H1 (cell line): ENCODE measurements around the gene USP20. TPM values are rescaled to one million over a fixed set of nuclear protein-coding genes. Genes with fewer than 3 reads are reported as not detected.

ENCODE experiments used
- CTCF ChIA-PET: fragments of 300-600 bp; sonication (Branson Sonifier 250); formaldehyde crosslinking; loops from one replicate; lab custom pipeline; 2021; ENCODE audit not compliant: partially characterized antibody; lab: Charles Lee
- POLR2A ChIA-PET: fragments of 300-600 bp; sonication (Branson Sonifier 250); formaldehyde crosslinking; loops from one replicate; lab custom pipeline; 2021; ENCODE audit warnings: inconsistent platforms; ENCODE audit not compliant: partially characterized antibody; lab: Charles Lee
- DNase-seq, 2 experiments: peaks; one replicate each; pipeline versions ENCODE4 v3.0.0 to v3.0.0-alpha.2; 2010 to 2022; ENCODE audit warnings: low spot score in 2 of 2, low read depth in 1 of 2, mixed read lengths in 1 of 2
- FAIRE-seq: peaks from 2 replicates; lab custom pipeline; 2011; peaks lifted over from hg19 to GRCh38; lab: Jason Lieb, UNC
- H2AFZ ChIP-seq: 2 replicates; pipeline ENCODE4 v1.8.1; 2012; ENCODE audit warnings: low read length, inconsistent platforms
- H2AK5ac ChIP-seq: 2 replicates; pipeline ENCODE4 v1.6.1; 2013; ENCODE audit warnings: low read depth, low read length
- H2BK120ac ChIP-seq: replicated peaks from 2 replicates; pipeline ENCODE3; 2013; ENCODE audit warnings: low read depth, low read length, inconsistent platforms
- H2BK12ac ChIP-seq: 2 replicates; pipeline ENCODE4 v1.6.1; 2013; ENCODE audit warnings: low read depth, low read length
- H2BK15ac ChIP-seq: 2 replicates; pipeline ENCODE4 v1.6.1; 2013; ENCODE audit warnings: low read length
- H2BK20ac ChIP-seq: 2 replicates; pipeline ENCODE4 v1.6.1; 2013; ENCODE audit warnings: low read length
- H2BK5ac ChIP-seq: 2 replicates; pipeline ENCODE4 v1.6.1; 2013; ENCODE audit warnings: low read depth, low read length
- H3K14ac ChIP-seq: 2 replicates; pipeline ENCODE4 v1.6.1; 2013; ENCODE audit warnings: inconsistent platforms; ENCODE audit not compliant: insufficient read length
- H3K18ac ChIP-seq: 2 replicates; pipeline ENCODE4 v1.6.1; 2013; ENCODE audit warnings: low read length; ENCODE audit errors: extremely low read depth
- H3K23ac ChIP-seq: 2 replicates; pipeline ENCODE4 v1.6.1; 2013; ENCODE audit warnings: inconsistent platforms; ENCODE audit not compliant: insufficient read length
- H3K23me2 ChIP-seq: 2 replicates; pipeline ENCODE4 v1.6.1; 2013; ENCODE audit warnings: low read depth, low read length
- H3K27ac ChIP-seq: 2 replicates; pipeline ENCODE4 v1.6.1; 2011; ENCODE audit warnings: low read depth, low read length, inconsistent platforms
- H3K27me3 ChIP-seq, 4 experiments: replicated peaks in 1 of 4; 1 replicate in 1 of 4; 2 replicates in 3 of 4; pipeline versions ENCODE4 v1.6.1 to v1.8.1; 2011 to 2013; ENCODE audit warnings: low read length in 3 of 4, mild to moderate bottlenecking in 3 of 4, inconsistent platforms in 2 of 4, mixed read lengths in 2 of 4, moderate library complexity in 1 of 4; ENCODE audit not compliant: control insufficient read depth in 3 of 4, insufficient read depth in 3 of 4; ENCODE audit errors: extremely low read depth in 1 of 4
- H3K36me3 ChIP-seq, 4 experiments: 2 replicates each; pipeline versions ENCODE4 v1.6.1 to v1.8.1; 2011 to 2013; ENCODE audit warnings: mild to moderate bottlenecking in 4 of 4, low read length in 3 of 4, moderate library complexity in 2 of 4, control low read depth in 1 of 4, inconsistent platforms in 1 of 4; ENCODE audit not compliant: insufficient read depth in 4 of 4, control insufficient read depth in 2 of 4
- H3K4ac ChIP-seq: replicated peaks from 2 replicates; pipeline ENCODE3; 2013; ENCODE audit warnings: low read length, low read depth, mixed read lengths, inconsistent platforms; ENCODE audit not compliant: insufficient read length
- H3K4me1 ChIP-seq, 4 experiments: replicated peaks in 1 of 4; 1 replicate in 1 of 4; 2 replicates in 3 of 4; pipeline versions ENCODE4 v1.6.1 to v1.8.1; 2011 to 2013; ENCODE audit warnings: low read length in 3 of 4, inconsistent platforms in 2 of 4, mixed read lengths in 1 of 4; ENCODE audit not compliant: insufficient read depth in 4 of 4, control insufficient read depth in 3 of 4
- H3K4me2 ChIP-seq, 2 experiments: 2 replicates each; pipeline versions ENCODE4 v1.6.1 to v1.8.1; 2011 to 2013; ENCODE audit warnings: low read depth in 2 of 2, low read length in 2 of 2, control low read depth in 1 of 2, inconsistent platforms in 1 of 2, mild to moderate bottlenecking in 1 of 2; ENCODE audit not compliant: insufficient read depth in 1 of 2
- H3K4me3 ChIP-seq, 4 experiments: fragments of 200-600, 300-600 bp in 1 of 4; sonication (generic), shearing (Covaris generic), sonication (Bioruptor Twin) in 1 of 4; 2 replicates each; pipeline versions ENCODE4 v1.5.1 to v1.8.1; 2011 to 2016; ENCODE audit warnings: low read length in 4 of 4, low read depth in 3 of 4, control low read depth in 2 of 4, inconsistent platforms in 2 of 4, mild to moderate bottlenecking in 2 of 4, mixed read lengths in 1 of 4, moderate library complexity in 1 of 4; ENCODE audit not compliant: insufficient read depth in 2 of 4; ENCODE audit errors: extremely low read depth in 1 of 4
- H3K56ac ChIP-seq: replicated peaks from 2 replicates; pipeline ENCODE3; 2013; ENCODE audit warnings: low read depth, mild to moderate bottlenecking, mixed read lengths, low read length, inconsistent platforms; ENCODE audit not compliant: insufficient read length
- H3K79me1 ChIP-seq: 2 replicates; pipeline ENCODE4 v1.6.1; 2013; ENCODE audit warnings: low read depth, low read length, control low read depth
- H3K79me2 ChIP-seq, 2 experiments: 2 replicates each; pipeline versions ENCODE4 v1.6.1 to v1.8.1; 2012 to 2013; ENCODE audit warnings: low read length in 2 of 2, mild to moderate bottlenecking in 2 of 2, inconsistent platforms in 1 of 2; ENCODE audit not compliant: insufficient read depth in 2 of 2, control insufficient read depth in 1 of 2
- H3K9ac ChIP-seq, 4 experiments: replicated peaks in 1 of 4; 1 replicate in 1 of 4; 2 replicates in 3 of 4; pipeline versions ENCODE4 v1.6.1 to v1.8.1; 2011 to 2013; ENCODE audit warnings: low read depth in 3 of 4, low read length in 3 of 4, control low read depth in 2 of 4, mild to moderate bottlenecking in 2 of 4, moderate library complexity in 2 of 4, inconsistent platforms in 1 of 4; ENCODE audit errors: extremely low read depth in 1 of 4
- H3K9me3 ChIP-seq, 2 experiments: 2 replicates each; pipeline versions ENCODE4 v1.6.1 to v1.8.1; 2012 to 2013; ENCODE audit warnings: mild to moderate bottlenecking in 2 of 2, moderate library complexity in 2 of 2, control low read depth in 1 of 2, inconsistent platforms in 1 of 2, low read depth in 1 of 2, low read length in 1 of 2, mixed read lengths in 1 of 2; ENCODE audit not compliant: insufficient read depth in 2 of 2
- H4K20me1 ChIP-seq, 2 experiments: replicated peaks in 1 of 2; 2 replicates each; pipeline versions ENCODE3 to v1.8.1; 2011 to 2013; ENCODE audit warnings: inconsistent platforms in 2 of 2, low read length in 2 of 2, mild to moderate bottlenecking in 1 of 2; ENCODE audit not compliant: insufficient read depth in 2 of 2, control insufficient read depth in 1 of 2
- H4K5ac ChIP-seq: 2 replicates; pipeline ENCODE4 v1.6.1; 2013; ENCODE audit warnings: low read length, low read depth, mixed read lengths, inconsistent platforms; ENCODE audit not compliant: insufficient read length
- H4K8ac ChIP-seq: 2 replicates; pipeline ENCODE4 v1.8.0; 2013; ENCODE audit warnings: mild to moderate bottlenecking, moderate library complexity, low read length, inconsistent platforms; ENCODE audit not compliant: insufficient read depth; ENCODE audit errors: extremely low read depth
- H4K91ac ChIP-seq: replicated peaks from 2 replicates; pipeline ENCODE3; 2013; ENCODE audit warnings: low read length, mixed read lengths, inconsistent platforms; ENCODE audit not compliant: insufficient read length
- WGBS, 2 experiments: shearing (Covaris generic) in 1 of 2; methylation state at CpG; one replicate each; pipeline versions ENCODE4 v1.1.6 to v1.1.7; 2013 to 2015; ENCODE audit warnings: low lambda C conversion rate in 2 of 2, mixed read lengths in 2 of 2, inconsistent platforms in 1 of 2, low coverage in 1 of 2, missing lambda C conversion rate in 1 of 2; ENCODE audit not compliant: insufficient replicate concordance in 2 of 2, insufficient coverage in 1 of 2, insufficient read length in 1 of 2; ENCODE audit errors: extremely low coverage in 1 of 2, missing lambda C conversion rate in 1 of 2; 5-methylcytosine and 5-hydroxymethylcytosine counted together
- polyA plus RNA-seq, 7 experiments: library from polyadenylated mRNA; depleted of rRNA in 3 of 7; stranded (reverse) in 5 of 7; unstranded in 2 of 7; fragments of >200 nt in 5 of 7; fragments of 200-250 nt in 2 of 7; gene quantifications; 1 replicate in 5 of 7; 2 replicates in 1 of 7; 4 replicates in 1 of 7; pipeline versions ENCODE4 v1.2.1 to v1.2.3, GENCODE V29; 2011 to 2013; ENCODE audit warnings: missing spikeins in 2 of 7, mixed read lengths in 2 of 7
- total RNA-seq: library from RNA; stranded (reverse); fragmentation: NEBNext Ultra II Directional; extraction: Animal tissue kit (Norgen Biotek cat#: 25700); gene quantifications from 2 replicates; pipeline ENCODE4 v1.2.1, GENCODE V29; 2021
- TF ChIP-seq, protein P1 (sequence below): IDR thresholded peaks from 2 replicates; pipeline ENCODE4 v1.6.1; 2011; ENCODE audit warnings: low read length, improper control_type of control experiment

USP20 gene
- total and polyA plus RNA-seq, 2 of the 8 experiments (the other 6 are each of a cell fraction or from before 2014, with no cell fraction given) = 13.4 to 23.0 TPM

DNA sequence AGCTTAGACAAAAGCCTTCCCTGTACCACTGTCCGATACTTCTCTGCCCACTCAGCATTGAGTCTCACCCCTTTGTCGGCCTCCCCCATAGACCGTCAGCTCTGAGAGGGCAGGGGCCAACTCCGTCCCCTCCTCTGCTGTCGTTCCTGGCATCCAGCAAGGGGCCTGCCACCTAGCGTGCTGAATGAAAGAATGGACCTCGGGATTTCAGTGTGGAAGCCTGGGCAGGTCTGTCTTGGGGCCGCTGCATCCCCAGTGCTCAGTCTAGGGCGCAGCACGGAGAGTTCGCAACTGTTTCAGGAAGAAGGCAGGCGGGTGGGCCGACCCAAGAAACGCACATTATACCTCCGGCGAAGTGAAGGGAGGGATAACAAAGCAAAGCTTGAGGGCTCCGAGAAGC lies 33.8 kb upstream of the USP20 start:
- Histone ChIP-seq H3K4me3 (no peak overlapping the region), H3K9ac (no peak overlapping the region), H3K36me3 (peaks cover 0 to 2% (median 0%) of the 10 kb centered on the region in 4 experiments; a peak in 1 of 8 replicates), H2AK5ac (no peak overlapping the region), H3K9me3 (no peaks in the 10 kb centered on the region), H3K23ac (no peak overlapping the region), H3K23me2 (peaks cover 6% of the 10 kb centered on the region; the same call in 1 of the 2 replicates), H2BK20ac (no peak overlapping the region), H2BK120ac (no peak overlapping the region), H4K91ac (no peak overlapping the region), H2BK12ac (no peak overlapping the region), H3K4ac (no peak overlapping the region), H4K20me1 (peaks cover 0 to 6% of the 10 kb centered on the region in 2 experiments), H3K79me1 (peaks cover 5% of the 10 kb centered on the region), H3K4me2 (no peak overlapping the region), H3K27ac (no peak overlapping the region), H3K4me1 (peaks cover 0 to 5% (median 2%) of the 10 kb centered on the region in 4 experiments; a peak in 5 of 7 replicates), H3K56ac (no peak overlapping the region), H2AFZ (no peak overlapping the region), H2BK5ac (no peak overlapping the region), H4K8ac (peak overlapping the region; percentile 22; the same call in 1 of the 2 replicates), H4K5ac (no peak overlapping the region), H2BK15ac (no peak overlapping the region; the same call in 1 of the 2 replicates), H3K18ac (no peak overlapping the region), H3K27me3 (no peaks in the 10 kb centered on the region), H3K79me2 (peaks cover 0 to 6% of the 10 kb centered on the region in 2 experiments; a peak in 2 of 4 replicates), H3K14ac (no peak overlapping the region)
- POLR2A ChIA-PET = interaction anchor here (0.9 to 4.0 kb wide), 3 partner anchors 13 to 537 kb away, joined by 3 to 20 read pairs (median 3); no protein-coding TSS in a partner anchor
- WGBS, 2 experiments = 89% methylated on average over 17 of the region's 17 CpGs; no CpG with 5 or more reads in 1 of the 2 experiments
- CTCF ChIA-PET = interaction anchor here (0.6 to 2.9 kb wide), 5 partner anchors 11 to 76 kb away, joined by 3 to 11 read pairs (median 5); no protein-coding TSS in a partner anchor
- DNase-seq = no peak
- no peak for FAIRE-seq
- TF ChIP-seq, protein P1, sequence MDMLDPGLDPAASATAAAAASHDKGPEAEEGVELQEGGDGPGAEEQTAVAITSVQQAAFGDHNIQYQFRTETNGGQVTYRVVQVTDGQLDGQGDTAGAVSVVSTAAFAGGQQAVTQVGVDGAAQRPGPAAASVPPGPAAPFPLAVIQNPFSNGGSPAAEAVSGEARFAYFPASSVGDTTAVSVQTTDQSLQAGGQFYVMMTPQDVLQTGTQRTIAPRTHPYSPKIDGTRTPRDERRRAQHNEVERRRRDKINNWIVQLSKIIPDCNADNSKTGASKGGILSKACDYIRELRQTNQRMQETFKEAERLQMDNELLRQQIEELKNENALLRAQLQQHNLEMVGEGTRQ = no peak
